HUDEP-2 (cell line): ENCODE measurements around the gene C1R.

ENCODE experiments used
- DNase-seq, 76 experiments: peaks; one replicate each; lab custom pipeline; 2025; ENCODE audit not compliant: unreplicated experiment in 76 of 76; lab: John Stamatoyannopoulos, UW

Gene C1R

DNA sequence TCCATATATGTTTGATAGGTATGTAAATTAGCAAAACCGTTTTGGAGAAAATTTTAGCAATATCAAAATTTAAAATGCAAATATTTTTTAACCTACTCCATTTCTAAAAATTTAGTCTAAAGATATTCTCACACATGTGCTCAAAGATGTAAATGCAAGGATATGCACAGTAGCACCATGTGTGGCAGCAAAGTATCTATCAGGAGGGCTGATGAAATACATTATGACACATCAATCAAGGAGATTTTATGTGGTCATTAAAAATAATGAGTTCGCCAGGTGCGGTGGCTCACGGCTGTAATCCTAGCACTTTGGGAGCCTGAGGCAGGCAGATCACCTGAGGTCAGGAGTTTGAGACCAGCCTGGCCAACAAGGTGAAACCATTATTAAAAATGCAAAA is 8.0 kb upstream of the C1R start:
- DNase-seq, result no peak

DNA sequence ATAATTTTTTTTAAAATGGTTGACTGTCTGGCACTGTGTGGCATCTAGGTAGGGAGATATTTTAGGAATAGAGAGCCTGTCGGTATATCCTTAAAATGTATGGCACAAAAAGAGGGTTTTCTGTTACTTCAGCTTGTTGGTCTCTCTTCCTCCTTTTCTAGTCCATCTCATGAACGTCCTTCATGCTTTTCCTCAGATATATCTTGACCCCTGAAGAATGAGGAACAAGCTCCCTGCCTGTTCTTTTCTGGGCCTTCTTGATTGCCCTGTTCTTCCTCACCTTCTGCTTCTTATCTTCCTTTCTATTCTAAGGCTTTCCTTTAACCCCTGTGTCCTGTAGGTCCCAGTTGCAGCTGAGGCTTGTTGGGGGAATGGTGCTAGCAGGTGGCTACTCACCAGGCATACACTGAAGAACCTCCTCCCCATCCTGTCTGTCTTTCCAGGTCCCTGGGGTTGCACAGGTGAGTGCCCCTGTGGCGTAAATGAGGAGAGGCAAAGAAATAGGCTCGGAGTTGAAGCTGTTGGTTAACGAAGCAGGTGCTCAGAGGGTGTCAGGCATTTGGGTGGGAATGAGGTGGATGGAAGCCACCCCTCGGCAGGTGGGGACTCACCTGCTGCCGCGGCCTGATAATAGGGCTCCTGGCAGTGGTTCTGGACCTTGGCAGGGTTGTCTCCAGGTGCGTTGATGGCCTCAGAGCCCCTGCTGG is 7.2 kb upstream of the C1R start:
- DNase-seq, result no peak

DNA sequence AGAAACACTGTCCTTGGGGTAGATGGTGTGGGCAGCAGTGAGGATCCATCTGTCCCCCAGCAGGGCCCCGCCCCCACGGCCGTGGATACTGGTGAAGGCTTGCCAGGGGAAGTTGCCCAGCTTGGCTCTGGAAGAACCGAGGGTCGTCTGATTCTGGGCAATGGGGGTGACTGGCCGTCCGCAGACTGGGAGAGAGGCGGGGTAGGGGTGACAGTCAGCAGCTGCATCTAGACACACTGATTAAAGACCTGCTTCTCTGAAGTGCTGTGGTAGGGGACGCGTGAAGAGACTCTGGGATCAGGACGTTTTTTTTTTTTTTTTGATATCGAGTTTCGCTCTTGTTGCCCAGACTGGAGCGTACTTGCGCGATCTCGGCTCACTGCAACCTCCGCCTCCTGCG is 4.7 kb upstream of the C1R start:
- DNase-seq, result no peak

DNA sequence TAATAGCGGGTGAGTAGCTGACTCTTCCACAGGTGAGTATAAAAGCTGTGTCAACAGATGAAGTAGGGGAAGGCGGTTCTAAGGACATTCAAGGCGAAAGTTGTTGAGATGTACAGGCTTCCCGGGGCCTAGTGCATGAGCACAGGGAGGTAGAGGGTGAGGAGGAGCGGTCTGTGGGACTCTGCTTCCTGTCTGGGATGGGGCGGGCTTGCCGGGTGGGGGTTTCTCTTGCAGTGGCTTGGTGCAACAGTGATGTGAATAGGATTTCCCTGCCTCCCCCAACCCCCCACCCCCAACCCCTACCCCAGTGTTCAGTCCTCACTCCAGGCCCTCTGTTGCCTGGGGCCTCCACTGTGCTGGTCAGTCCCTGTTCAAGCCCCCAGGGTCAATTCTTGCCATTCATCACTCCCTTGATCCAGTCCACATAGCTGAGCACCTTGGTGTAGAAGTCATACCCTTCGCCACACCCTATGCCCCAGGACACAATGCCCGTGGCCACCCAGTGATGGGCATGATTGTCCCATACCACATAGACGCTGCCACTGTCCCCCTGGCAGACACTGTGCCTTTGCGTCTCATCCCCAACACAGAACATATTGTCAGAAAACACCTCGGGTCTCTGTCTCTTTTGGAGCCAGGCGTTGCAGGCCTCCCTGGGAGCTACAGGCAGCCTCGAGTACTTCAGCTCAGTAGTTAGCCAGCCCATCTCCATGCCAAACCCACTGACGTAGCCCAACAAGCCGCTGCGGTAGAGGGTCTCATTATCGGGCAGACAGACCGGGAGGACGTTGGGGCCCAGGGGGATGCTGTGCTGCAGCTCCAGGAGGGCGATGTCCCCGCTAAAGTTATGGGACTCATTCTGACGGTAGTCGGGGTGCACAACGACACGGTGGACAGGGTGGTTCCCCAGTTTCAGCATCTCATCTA is 4.0 kb upstream of the C1R start:
- DNase-seq, result no peak

DNA sequence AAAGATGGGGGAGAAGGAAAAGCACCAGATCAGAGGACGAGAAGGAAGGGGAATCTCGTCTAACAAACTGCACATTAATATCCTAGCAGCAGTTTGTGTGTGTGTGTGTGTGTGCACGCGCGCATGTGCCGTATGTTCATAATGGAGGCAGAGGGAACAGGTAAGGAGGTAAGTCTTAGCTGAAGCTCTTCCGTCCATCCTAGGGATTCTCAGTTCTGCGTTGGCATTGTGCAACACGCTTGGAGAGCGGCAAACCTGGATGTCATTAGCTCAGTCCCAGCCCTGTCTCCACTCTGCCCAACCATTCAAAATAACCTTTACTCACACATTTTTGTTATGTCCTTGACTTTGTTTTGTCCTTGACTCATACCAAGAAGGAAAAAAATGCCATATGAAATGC is 1.6 kb upstream of the C1R start:
- no peak for DNase-seq

DNA sequence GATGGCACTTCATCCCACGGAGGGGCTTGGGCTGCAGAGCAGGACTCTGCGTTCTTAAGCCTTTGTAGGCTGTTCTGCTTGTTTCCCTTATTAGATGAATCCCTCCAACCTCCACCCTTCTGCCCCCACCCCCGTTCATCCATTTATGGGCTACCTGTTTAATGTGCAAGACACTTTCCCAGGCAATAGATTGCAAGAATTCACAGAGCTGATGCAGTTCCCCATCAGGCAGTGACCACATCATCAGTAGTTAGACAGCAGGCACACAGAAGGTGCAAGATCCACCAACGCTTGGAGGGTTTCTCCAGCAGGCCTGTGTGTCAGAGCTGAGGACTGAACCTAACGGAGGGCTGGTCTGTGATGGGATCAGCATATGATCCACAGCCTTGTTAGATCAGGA is 1.2 kb upstream of the C1R start:
- DNase-seq, result no peak

DNA sequence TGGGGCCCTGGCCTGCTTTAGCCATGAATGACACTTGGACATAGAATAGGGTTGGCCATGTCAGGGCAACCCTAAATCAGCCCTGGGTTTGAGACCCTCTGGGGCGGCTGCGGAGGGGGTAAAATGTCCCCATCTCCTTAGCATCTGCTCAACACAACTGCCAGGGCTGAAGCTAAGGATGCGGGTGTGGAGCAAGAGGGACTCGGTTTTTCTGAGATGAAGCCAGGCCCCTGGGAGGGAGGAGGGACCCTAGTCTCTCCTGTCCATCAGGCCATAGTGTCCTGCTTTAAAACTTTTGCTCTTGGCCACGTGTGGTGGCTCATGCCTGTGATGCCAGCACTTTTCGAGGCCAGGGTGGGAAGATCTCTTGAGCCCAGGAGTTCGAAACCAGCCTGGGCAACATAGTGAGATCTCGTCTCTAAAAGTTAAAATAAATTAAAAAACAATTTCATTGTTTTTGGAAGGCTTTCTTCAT is 778 bp upstream of the C1R start:
- no peak for DNase-seq

DNA sequence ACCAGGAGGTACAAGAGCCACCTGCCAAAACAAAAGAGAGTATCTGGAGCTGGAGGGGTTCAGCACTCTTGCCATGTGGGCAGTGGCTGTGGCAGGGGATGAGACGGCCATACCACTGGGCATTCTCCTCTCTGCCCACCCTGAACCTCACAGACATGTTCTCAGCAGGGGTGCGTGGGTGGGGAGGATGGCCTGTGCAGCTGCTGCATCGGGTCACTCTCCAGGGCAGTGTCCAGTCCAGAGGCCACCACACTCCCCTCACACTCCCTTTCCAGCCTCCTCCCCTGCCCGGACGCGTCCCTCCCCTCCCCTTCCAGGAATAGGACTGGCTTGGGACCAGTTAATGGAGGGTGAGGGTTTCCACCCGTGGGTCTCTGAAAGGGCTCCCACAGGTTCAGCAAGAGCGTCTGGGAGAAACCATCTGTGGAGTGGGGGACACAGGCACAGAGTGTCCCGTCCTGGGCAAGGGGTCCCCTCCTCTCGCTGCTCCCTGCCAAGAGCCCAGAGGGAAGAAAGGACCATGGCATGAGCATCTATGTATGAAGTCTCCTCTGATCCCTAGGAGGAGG is 501 bp downstream of the C1R start:
- no peak for DNase-seq

DNA sequence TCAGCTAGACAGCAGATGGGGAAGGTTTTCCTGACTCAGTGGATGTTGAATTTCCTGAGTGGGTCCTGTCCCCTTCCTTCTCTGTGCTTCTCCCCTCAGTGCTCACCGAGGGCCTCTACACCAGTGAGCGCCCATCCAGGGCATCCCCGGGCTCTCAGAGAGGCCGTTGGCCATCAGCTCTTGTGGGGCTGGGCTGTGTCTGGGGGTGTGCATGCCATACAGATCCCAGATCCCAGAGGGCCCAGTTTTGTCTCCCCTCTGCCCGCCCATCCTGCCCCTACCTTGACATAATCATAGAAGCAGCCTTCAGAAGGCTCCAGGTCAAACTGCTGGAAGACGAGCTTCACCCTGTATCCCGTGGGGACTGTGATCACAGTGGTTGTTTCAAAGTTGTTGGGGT is 1.1 kb downstream of the C1R start:
- no peak for DNase-seq

DNA sequence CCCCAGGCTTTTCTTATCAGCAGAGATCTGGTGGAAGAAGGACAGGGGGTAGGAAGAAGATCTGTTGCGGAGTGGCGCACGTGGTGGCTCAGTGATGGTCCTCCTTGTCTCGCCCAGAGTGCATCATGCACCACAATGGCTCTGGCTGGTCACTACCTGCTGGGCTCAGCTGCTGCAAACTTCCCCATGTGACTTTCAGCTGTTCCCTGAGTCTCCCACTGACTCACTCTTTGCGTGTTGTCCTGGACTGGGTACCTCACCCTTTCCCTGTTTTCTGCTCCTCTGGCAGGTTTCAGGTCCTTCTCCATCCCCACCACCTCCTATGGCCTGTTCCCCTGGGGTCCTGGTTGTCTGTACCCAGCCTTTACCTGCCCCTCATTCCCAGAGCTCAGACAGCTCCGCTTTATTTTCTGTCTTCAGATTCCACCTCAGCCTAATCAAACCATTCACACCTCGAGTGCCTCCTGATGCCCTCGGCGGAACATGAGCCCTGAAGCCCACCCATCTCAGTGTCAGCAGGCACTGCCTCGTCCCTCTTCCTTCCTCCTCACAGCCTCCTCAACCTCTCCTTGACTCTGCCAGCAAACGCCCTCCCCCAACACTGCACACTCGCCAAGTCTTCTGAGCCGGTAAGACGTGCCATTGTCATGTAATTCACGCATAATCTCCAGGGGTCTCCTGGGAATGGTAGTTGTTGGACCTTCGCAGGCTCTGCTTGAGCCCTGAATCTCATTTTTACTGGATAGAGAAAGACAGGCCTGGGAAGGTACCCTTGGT is 1.8 kb downstream of the C1R start:
- DNase-seq, result no peak

DNA sequence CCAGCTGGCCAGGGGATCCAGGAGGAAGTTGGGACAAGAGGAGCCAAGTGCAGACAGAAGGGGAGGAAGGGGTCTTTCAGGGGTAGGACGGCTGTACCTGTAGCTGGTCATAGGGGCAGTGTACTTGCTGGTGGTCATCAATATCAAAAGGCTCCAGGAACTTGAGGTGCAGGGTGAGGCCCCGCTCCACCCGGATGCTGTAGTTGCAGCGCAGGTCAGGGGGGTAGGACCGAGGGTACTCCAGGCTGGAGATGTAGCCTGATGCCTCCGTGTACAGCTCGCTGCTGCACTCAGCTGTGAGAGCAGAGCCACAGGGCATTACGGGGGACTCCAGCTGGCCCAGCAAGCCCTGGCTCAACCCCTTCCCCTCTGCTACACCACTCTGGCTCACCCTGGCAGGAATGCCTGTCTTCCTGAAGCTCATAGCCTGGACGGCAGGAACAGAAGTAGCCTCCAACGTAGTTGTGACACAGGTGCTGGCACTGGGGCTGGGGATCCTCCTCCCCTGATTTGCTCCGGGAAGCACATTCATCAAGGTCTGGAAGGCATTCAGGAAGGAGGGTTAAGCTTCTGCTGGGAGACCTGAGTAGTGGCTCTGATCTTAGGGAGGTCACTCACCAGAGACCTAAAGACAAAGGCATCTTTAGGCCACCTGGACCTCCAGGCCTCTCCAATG is 2.9 kb downstream of the C1R start:
- DNase-seq, result no peak

DNA sequence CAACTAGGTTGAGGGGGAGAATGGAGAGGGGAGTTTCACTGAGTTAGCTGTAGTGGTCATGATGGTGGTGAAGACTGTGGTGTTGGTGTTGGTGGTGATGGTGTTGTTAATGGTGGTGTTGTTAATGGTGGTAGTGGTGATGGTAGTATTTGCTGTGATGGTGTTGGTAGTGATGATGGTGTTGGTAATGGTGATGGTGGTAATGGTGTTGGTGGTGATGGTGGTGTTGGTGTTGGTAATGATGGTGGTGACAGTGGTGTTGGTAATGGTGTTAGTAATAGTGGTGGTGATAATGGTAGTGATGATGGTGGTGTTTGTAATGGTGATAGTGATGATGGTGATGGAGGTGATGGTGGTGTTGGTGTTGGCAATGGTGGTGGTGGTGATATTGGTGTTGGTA is 9.1 kb downstream of the C1R start:
- no peak for DNase-seq

DNA sequence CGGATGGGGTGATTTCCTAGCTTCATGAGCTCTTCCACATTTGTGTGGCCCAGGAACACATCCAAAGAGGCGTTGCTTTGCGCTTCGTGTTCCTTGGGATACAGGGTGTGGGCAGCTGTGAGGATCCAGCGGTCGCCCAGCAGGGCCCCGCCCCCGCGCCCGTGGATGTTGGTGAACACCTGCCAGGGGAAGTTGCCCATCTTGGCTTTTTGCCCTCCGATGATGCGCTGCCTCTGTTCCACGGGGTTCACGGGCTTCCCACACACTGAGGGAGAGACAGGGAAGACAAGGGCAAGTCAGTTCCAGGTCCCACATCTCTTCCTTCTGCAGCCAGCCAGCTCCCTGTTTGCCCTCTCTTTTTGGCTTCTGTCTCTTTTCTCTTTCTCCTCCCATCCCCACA is 11.2 kb downstream of the C1R start:
- no peak for DNase-seq

DNA sequence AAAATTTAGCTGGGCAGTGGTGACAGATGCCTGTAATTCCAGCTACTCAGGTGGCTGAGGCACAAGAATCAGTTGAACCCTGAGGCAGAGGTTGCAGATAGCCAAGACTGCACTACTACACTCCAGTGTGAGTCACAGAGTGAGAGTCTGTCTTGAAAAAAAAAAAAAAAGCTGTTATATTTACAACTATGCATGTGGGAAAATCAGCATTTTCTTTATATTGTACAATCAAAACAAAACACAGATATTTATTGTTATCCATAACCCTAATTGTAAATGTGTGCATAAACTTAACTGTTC is 12.5 kb downstream of the C1R start:
- no peak for DNase-seq

DNA sequence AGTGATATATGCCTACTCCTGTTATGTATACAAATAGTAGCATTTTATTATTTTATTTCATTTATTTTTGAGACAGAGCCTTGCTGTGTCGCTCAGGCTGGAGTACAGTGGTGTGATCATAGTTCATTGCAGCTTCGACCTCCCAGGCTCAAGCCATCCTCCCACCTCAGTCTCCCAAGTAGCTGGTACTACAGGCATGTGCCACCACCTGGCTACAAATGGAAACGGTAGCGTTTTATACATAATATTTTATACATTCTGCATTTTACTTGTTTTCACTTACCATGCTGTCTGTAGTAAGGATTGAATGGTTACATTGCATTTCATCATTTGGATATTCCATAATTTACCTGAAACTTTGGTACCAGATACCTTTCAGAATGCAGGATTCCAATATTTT is 14.1 kb downstream of the C1R start:
- peak in 1 of 76 experiments; percentile 2 for DNase-seq

DNA sequence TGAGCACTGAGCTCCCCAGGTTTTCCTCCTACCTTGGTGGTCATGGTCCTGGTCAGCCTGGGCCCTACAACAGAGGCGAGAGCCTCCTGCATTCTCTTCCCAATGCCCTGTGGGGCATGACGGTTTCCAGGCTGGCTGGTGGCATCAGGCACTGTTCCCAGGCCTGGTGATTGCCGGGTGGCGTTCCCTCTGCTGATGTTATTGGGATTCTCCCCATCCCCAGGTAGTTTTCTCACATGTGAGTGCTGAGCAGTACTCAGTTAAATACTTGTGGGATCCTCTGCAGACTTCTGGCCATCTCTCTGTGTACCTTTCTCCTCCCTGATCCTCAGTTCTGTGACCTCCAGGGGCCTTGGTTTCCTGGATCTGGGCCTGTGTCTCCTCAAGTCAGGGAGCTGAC is 15.8 kb downstream of the C1R start:
- DNase-seq, result no peak

DNA sequence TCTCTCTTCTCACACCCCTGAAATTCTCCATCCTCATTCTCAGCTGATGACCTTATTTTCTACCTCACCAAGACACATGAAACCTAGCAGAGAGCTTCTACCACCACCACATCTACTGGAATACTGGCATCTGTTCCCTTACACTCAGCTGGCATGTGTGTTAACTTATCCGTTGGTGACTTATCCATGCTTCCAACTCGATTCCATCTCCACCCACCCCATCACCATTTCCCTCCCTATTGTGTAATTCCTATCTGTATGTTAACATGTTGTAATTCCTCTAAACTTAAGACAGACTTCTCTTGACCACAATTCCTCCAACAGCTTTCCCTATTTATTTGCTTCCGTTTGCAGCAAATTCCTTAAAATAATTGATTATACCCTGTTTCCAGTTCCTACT is 16.3 kb downstream of the C1R start:
- no peak for DNase-seq

DNA sequence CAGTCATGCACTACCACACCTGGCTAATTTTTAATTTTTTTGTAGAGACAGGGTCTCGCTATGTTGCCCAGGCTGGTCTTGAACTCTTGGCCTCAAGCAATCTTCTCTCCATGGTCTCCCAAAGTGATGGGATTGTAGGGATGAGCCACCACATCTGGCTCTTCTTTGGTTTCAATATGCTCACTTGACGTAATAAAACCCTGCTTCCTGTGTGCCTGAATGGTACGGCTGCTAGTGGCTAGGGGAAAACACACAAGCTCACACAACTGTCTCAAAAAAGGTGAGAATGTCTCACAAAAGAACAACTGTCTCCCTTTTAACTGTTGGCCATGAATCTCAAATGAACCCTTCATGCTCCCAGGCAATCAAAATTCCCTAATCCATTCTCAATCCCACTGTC is 16.7 kb downstream of the C1R start:
- no peak for DNase-seq

DNA sequence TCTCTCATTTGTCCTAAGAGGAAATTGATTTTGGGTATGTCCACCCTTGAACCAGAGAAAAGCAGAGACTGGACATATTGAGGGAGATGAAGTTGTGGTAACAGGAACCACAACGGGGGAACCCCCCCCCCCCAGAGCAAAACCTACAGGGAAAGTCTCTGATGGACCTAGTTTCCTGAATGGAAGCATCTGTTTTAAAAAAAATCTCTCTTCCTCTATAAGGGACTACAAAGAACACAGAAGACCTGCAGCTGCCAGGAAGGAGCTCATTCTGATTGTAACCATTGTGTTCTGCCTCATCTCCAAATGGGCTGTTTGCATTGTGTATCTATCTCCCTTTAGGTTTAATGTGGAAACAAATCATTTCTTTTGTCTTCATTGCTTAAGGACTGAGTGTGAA is 18.3 kb downstream of the C1R start:
- DNase-seq, result no peak

DNA sequence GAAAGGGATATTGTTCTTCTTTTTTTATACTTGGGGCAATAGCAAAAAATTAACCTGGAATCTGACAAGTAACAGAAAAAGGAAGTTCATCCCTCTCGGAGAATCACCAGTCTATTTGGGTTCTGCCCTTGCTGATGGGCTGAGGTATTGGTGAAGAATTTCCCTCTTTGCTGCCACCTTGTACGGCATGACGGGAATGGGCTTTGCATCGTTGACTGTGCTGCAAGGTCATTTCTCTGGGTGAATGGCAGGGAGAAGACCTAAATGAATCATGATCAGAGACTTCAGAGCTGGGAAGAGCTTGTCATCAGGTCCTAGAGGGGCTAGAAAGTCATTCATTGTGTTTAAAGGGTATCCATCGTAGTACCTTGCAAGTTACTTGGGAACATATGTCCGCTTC is 19.7 kb downstream of the C1R start:
- no peak for DNase-seq

DNA sequence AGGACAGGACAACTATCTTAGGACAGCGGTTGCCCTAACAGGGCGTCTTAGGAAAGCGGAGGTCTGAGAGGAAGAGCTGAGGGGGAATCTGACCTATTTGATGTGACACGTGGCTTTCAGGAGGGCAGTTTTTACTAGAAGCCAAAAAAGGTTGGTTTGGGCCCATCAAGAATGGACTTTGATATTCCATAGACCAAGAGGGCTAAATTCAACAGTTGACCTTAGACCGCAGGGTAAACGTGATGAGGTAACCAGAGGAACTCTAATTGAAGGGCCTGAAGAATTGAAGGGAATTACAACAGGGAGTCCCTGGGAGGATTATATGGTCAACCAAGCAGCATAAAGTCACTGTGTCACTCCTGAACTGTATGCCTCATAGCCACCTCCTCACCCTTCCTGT is 20.2 kb downstream of the C1R start:
- DNase-seq, result no peak
